ENCODE data around the gene FBN1. TPM values are rescaled to one million over a fixed set of nuclear protein-coding genes. Genes with fewer than 3 reads are reported as not detected.
A peak's percentile ranks its signal among the peaks of the same experiment; 100 is the strongest.

The FBN1 gene
- total RNA-seq, 1 donor from 2014 or later, result 1,183 TPM

- TF ChIP-seq CTCF (IDR thresholded peaks at IDR 0.05), result no peak
- Mint-ChIP-seq H3K4me3 (ENCODE audit: unreplicated experiment) (no peak overlapping the region), H3K4me1 (ENCODE audit: low read depth) (peaks cover 23% of the 10 kb centered on the region), H3K27ac (ENCODE audit: unreplicated experiment) (peak overlapping the region; percentile 67), H3K27me3 (ENCODE audit: low read depth) (no peaks in the 10 kb centered on the region), H3K36me3 (ENCODE audit: low read depth) (no peaks in the 10 kb centered on the region), H3K9me3 (ENCODE audit: low read depth) (no peaks in the 10 kb centered on the region)
- DNase-seq (ENCODE audit: low spot score), result no peak
Measured at GRCh38 chr15:48652510-48653076, 7.1 kb upstream of the FBN1 start.

GRCh38 chr15:48650931-48651330 is 5.4 kb upstream of the FBN1 start:
- Mint-ChIP-seq H3K9me3 (ENCODE audit: low read depth) (no peaks in the 10 kb centered on the region), H3K4me3 (ENCODE audit: unreplicated experiment) (no peak overlapping the region), H3K27me3 (ENCODE audit: low read depth) (no peaks in the 10 kb centered on the region), H3K4me1 (ENCODE audit: low read depth) (peaks cover 36% of the 10 kb centered on the region), H3K27ac (ENCODE audit: unreplicated experiment) (no peak overlapping the region), H3K36me3 (ENCODE audit: low read depth) (no peaks in the 10 kb centered on the region)
- no peak for TF ChIP-seq CTCF (IDR thresholded peaks at IDR 0.05)
- DNase-seq (ENCODE audit: low spot score), result no peak

DNA sequence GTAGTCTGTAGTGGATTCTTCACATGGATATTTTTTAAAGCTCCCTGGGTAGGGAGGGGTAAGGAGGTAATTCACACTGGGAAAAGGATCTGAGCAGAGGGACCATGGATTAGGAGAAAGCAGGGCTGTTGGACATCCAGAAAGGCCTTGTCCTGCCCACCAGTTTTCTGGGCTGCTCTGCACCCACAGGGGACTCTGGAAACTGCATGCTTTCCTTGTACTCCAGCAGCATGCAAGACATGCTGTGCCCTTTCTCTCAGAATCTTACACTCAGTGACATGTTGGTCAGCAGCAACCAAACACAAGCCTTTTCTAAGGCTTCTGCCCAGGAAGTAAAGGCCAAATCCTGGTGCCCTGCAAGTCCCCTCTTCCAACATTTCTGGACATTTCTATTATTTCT is 2.5 kb upstream of the FBN1 start:
- no peak for DNase-seq (ENCODE audit: low spot score)
- Mint-ChIP-seq H3K27ac (ENCODE audit: unreplicated experiment) (peak overlapping the region; percentile 74), H3K4me3 (ENCODE audit: unreplicated experiment) (no peak overlapping the region)

DNA sequence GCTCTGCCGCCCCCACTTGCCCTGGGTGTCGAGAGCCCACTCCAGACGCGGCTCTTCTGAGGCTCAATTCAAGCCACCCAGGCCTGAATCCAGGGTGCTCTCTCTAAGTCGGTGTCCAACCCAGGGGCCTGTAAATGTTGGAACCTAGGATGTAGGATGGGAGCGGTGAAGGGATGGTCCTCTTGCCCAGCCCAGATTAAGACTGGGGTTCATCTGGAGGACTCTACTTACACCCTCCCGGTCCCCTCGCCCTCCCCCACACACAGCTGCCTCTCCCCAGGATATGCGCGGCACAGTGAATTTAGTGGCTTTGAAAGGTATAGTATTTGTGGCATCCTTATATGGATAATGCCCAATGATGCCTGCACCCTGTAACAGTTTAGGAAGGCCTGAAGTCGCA is 822 bp upstream of the FBN1 start:
- TF ChIP-seq CTCF (IDR thresholded peaks at IDR 0.05), result no peak
- Mint-ChIP-seq H3K4me3 (ENCODE audit: unreplicated experiment) (peak overlapping the region; percentile 94), H3K27me3 (ENCODE audit: low read depth) (no peaks in the 10 kb centered on the region), H3K36me3 (ENCODE audit: low read depth) (peaks cover 16% of the 10 kb centered on the region), H3K9me3 (ENCODE audit: low read depth) (no peaks in the 10 kb centered on the region), H3K4me1 (ENCODE audit: low read depth) (peaks cover 31% of the 10 kb centered on the region), H3K27ac (ENCODE audit: unreplicated experiment) (peak overlapping the region; percentile 87)
- no peak for DNase-seq (ENCODE audit: low spot score)

More for the DNA sequence above, 2.5 kb upstream of the FBN1 start:
- peak; percentile 66 for TF ChIP-seq CTCF (IDR thresholded peaks at IDR 0.05)
- Mint-ChIP-seq H3K4me1 (ENCODE audit: low read depth) (peaks cover 31% of the 10 kb centered on the region), H3K27me3 (ENCODE audit: low read depth) (no peaks in the 10 kb centered on the region), H3K36me3 (ENCODE audit: low read depth) (peaks cover 12% of the 10 kb centered on the region), H3K9me3 (ENCODE audit: low read depth) (no peaks in the 10 kb centered on the region)

DNA sequence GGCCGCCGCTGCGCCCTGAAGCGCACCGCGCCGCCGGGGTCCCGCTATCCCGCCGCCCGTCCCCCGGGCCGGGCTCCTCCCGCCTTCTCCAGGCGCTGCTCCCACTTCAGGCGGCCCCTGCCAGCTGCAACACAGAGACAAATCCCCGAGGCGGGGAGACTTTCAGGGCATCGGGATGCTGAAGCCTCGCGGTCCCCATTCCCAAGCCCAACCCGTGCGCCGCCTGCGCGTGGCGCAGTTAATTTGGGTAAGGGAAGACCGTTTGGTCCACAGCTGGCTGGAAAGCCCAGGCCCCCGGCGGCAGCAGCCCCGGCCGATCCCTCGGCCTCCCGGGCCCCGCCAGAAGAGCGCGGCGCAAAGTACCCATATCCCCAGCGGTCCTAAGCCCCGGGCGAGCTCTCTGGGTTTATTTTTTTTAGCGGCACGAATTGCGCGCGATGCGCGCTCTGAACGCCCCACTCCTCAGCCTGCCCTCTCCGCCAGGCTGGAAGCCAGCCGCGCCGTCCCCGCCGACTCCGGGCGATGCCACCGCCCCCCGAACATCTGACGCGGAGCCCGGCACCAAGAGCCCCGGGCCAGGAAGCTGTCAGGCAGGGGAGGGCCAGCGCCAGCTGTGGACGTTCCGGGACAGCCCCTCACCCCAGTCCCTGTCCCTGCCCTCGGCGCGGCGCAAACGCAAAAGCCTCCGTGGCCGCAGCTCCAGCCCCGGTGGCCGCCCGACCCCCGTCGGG is 517 bp downstream of the FBN1 start:
- peak; percentile 18 for TF ChIP-seq CTCF (IDR thresholded peaks at IDR 0.05)
- peak; percentile 96 for DNase-seq (ENCODE audit: low spot score)
- peaks cover 45% of the 10 kb centered on the region for H3K4me1 Mint-ChIP-seq (ENCODE audit: low read depth)
- peak overlapping the region; percentile 88 for H3K27ac Mint-ChIP-seq (ENCODE audit: unreplicated experiment)
- H3K36me3 Mint-ChIP-seq (ENCODE audit: low read depth), result peaks cover 26% of the 10 kb centered on the region
- no peaks in the 10 kb centered on the region for H3K27me3 Mint-ChIP-seq (ENCODE audit: low read depth)
- peak overlapping the region; percentile 94 for H3K4me3 Mint-ChIP-seq (ENCODE audit: unreplicated experiment)
- no peaks in the 10 kb centered on the region for H3K9me3 Mint-ChIP-seq (ENCODE audit: low read depth)

Measured in chondrocyte (in vitro differentiated cells).